ENCODE data around the gene CHRNE.
"Not testable (repeated sequence)": the region's sequence is repeated elsewhere in the genome, so short reads cannot be mapped to it uniquely, and the experiment has no call there.

The CHRNE gene

DNA sequence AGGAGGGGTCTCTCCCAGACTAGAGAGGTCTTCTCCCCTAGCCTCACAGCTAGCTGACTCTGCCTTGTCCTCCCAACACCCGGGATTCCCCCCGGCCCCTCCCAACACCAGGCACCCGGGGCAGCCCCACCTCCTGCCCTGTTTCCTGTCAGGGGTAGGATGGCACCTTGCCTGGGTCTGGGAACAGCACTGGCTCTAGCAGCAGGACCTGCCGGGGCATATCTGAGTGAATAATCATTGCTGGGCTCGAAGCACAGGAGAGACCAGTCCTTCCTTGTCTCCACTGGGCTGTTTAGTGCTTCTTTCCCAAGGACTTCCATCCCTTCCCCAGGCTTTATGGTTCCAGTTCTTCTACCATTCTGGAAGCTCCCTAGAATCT is 44.0 kb downstream of the CHRNE start:
- Histone ChIP-seq H4K20me1 (ENCODE audit: insufficient read depth) (no peaks in the 10 kb centered on the region), H3K4me3 (IDR thresholded peaks at IDR 0.05; ENCODE audit: insufficient read depth, low read depth, low read length) (no peak overlapping the region), H3K4me2 (no peak overlapping the region), H3K4me1 (ENCODE audit: low read depth, poor library complexity, severe bottlenecking) (no peaks in the 10 kb centered on the region), H3K27me3 (ENCODE audit: insufficient read depth, low read depth) (no peaks in the 10 kb centered on the region), H3K79me2 (ENCODE audit: insufficient read depth, low read depth) (no peaks in the 10 kb centered on the region), H3K27ac (no peak overlapping the region), H3K9ac (no peak overlapping the region), H3K36me3 (ENCODE audit: insufficient read depth) (no peaks in the 10 kb centered on the region), H2AFZ (ENCODE audit: low read depth) (no peak overlapping the region)
- TF ChIP-seq, protein P1, sequence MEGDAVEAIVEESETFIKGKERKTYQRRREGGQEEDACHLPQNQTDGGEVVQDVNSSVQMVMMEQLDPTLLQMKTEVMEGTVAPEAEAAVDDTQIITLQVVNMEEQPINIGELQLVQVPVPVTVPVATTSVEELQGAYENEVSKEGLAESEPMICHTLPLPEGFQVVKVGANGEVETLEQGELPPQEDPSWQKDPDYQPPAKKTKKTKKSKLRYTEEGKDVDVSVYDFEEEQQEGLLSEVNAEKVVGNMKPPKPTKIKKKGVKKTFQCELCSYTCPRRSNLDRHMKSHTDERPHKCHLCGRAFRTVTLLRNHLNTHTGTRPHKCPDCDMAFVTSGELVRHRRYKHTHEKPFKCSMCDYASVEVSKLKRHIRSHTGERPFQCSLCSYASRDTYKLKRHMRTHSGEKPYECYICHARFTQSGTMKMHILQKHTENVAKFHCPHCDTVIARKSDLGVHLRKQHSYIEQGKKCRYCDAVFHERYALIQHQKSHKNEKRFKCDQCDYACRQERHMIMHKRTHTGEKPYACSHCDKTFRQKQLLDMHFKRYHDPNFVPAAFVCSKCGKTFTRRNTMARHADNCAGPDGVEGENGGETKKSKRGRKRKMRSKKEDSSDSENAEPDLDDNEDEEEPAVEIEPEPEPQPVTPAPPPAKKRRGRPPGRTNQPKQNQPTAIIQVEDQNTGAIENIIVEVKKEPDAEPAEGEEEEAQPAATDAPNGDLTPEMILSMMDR (conservative IDR thresholded peaks at IDR 0.05; ENCODE audit: low read depth, low read length) = no peak

DNA sequence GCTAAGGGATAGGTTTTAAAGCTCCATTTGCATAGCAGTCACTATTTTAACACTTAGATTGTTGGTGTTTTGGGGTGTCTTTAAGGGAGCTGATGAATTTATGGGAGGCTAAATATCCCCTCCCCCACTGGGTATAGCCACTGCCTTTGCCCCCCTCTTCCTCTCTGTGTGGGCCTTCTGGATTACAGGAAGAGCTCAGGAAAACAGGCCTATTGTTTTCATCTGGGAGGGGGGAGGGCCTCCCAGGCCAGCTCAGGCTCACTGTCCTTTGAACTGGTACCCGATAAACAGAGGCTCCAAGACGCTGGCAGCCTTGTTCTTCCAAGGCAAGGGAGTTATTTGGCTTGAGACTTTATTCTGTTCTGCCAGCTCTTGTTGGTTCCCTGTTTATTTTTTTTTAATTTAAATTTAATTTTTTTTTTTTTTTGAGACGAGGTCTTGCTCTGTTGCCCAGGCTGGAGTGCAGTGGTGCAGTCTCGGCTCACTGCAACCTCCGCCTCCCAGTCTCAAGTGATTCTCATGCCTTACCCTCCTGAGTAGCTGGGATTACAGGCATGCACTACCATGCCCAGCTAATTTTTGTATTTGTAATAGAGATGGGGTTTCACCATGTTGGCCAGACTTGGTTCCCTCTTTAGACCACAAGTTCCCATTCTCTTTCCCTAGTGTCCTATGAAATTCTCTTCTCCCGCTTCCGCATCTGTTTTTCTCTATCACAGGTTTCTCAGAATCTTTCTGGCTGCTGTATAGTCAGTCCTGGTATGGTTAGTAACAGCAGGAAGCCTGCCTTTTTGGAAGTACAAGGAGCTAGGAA is 44.6 kb downstream of the CHRNE start:
- TF ChIP-seq, protein P1 (conservative IDR thresholded peaks at IDR 0.05; ENCODE audit: low read depth, low read length) = no peak
- H4K20me1 ChIP-seq (ENCODE audit: insufficient read depth) = no peaks in the 10 kb centered on the region
- H3K27ac ChIP-seq = no peak overlapping the region
- no peak overlapping the region for H3K9ac ChIP-seq
- no peaks in the 10 kb centered on the region for H3K79me2 ChIP-seq (ENCODE audit: insufficient read depth, low read depth)
- no peak overlapping the region for H3K4me2 ChIP-seq
- no peaks in the 10 kb centered on the region for H3K27me3 ChIP-seq (ENCODE audit: insufficient read depth, low read depth)
- H3K4me1 ChIP-seq (ENCODE audit: low read depth, poor library complexity, severe bottlenecking) = no peaks in the 10 kb centered on the region
- H3K36me3 ChIP-seq (ENCODE audit: insufficient read depth) = no peaks in the 10 kb centered on the region
- H3K4me3 ChIP-seq (IDR thresholded peaks at IDR 0.05; ENCODE audit: insufficient read depth, low read depth, low read length) = no peak overlapping the region
- H2AFZ ChIP-seq (ENCODE audit: low read depth) = no peak overlapping the region

DNA sequence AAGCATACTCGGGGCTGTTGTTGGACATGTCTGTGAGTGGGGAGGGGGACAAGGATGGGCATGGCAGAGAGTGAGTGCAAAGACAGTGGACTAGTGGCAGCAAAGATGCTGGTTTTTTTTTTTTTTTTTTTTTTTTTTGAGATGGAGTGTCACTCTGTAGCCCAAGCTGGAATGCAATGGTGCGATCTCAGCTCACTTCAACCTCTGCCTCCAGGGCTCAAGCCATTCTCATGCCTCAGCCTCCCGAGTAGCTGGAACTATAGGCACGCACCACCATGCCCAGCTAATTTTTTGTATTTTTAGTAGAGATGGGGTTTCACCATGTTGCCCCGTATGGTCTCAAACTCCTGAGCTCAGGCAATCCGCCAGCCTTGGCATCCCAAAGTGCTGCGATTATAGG is 45.6 kb downstream of the CHRNE start:
- H3K36me3 ChIP-seq (ENCODE audit: insufficient read depth); H4K20me1 ChIP-seq (ENCODE audit: insufficient read depth); H3K4me2 ChIP-seq; H3K79me2 ChIP-seq (ENCODE audit: insufficient read depth, low read depth); H3K4me1 ChIP-seq (ENCODE audit: low read depth, poor library complexity, severe bottlenecking); H3K4me3 ChIP-seq (IDR thresholded peaks at IDR 0.05; ENCODE audit: insufficient read depth, low read depth, low read length); H3K27ac ChIP-seq; H3K9ac ChIP-seq; H3K27me3 ChIP-seq (ENCODE audit: insufficient read depth, low read depth); H2AFZ ChIP-seq (ENCODE audit: low read depth): not testable (repeated sequence)

DNA sequence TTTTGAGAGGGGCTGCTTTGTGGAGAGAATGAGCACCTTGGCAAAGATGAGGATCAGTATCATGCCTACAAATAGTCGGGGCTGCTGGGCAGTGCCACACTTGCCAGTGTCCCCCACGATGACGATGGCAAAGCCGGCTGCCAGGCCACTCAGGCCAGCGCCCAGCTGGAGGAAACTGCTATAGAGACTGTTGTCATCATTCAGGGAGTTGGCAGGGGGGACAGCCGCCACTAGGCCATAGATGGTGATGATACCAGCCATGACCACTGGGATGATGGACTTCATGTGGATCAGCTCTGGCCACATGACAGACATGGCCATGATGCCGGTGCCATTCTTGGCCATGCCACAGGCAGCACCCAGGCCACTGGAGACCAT is 46.0 kb downstream of the CHRNE start:
- Histone ChIP-seq H3K4me2 (no peak overlapping the region), H4K20me1 (ENCODE audit: insufficient read depth) (no peaks in the 10 kb centered on the region), H2AFZ (ENCODE audit: low read depth) (no peak overlapping the region), H3K27ac (no peak overlapping the region), H3K27me3 (ENCODE audit: insufficient read depth, low read depth) (no peaks in the 10 kb centered on the region), H3K79me2 (ENCODE audit: insufficient read depth, low read depth) (no peaks in the 10 kb centered on the region), H3K36me3 (ENCODE audit: insufficient read depth) (no peaks in the 10 kb centered on the region), H3K4me3 (IDR thresholded peaks at IDR 0.05; ENCODE audit: insufficient read depth, low read depth, low read length) (no peak overlapping the region), H3K9ac (no peak overlapping the region), H3K4me1 (ENCODE audit: low read depth, poor library complexity, severe bottlenecking) (no peaks in the 10 kb centered on the region)
- TF ChIP-seq, protein P1 (conservative IDR thresholded peaks at IDR 0.05; ENCODE audit: low read depth, low read length) = no peak

DNA sequence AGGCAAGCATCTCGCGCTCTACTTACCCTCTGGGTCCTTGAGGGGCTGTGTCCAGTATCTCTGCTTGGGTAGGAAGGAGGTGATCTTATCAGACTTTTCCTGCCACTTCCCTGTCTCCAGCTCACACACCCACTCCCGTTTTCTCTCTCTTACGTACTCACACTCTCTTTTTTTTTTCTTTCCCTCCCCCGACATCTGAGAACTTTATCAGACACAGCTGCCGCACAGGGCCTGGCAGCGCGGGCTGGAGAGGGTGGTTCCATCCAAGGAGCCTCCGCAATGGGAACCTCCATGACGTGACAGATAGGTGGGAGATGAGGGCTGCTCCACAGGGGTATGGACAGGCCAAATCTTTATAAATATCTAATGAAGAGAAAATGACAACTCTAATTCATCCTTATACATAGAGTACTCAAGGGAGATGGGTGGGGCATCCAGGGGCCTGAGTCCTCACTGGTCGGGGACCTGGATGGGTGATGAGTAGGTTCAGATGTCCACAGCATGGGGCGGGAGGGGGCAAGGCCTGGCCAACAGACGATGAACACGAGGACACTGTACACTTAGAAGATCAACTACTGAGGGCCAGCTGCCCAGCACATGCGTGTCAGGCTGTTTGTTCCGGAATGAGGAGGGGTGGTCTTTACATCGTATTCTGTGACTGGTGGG is 46.5 kb downstream of the CHRNE start:
- no peaks in the 10 kb centered on the region for H3K27me3 ChIP-seq (ENCODE audit: insufficient read depth, low read depth)
- H3K9ac ChIP-seq = no peak overlapping the region
- H2AFZ ChIP-seq (ENCODE audit: low read depth) = no peak overlapping the region
- no peaks in the 10 kb centered on the region for H3K79me2 ChIP-seq (ENCODE audit: insufficient read depth, low read depth)
- no peak overlapping the region for H3K4me3 ChIP-seq (IDR thresholded peaks at IDR 0.05; ENCODE audit: insufficient read depth, low read depth, low read length)
- H3K4me1 ChIP-seq (ENCODE audit: low read depth, poor library complexity, severe bottlenecking) = no peaks in the 10 kb centered on the region
- H3K4me2 ChIP-seq = no peak overlapping the region
- no peaks in the 10 kb centered on the region for H4K20me1 ChIP-seq (ENCODE audit: insufficient read depth)
- no peak overlapping the region for H3K27ac ChIP-seq
- no peaks in the 10 kb centered on the region for H3K36me3 ChIP-seq (ENCODE audit: insufficient read depth)
- TF ChIP-seq, protein P1 (conservative IDR thresholded peaks at IDR 0.05; ENCODE audit: low read depth, low read length) = no peak
